ENCODE data around the gene LYZL4. TPM values are rescaled to one million over a fixed set of nuclear protein-coding genes. Genes with fewer than 3 reads are reported as not detected.

LYZL4 gene
- total RNA-seq, 1 experiment from 2014 or later: not detected

- intact Hi-C loops (cut with micrococcal nuclease): no loop called here
- no peak overlapping the region for H3K4me3 ChIP-seq (replicated peaks in 1 of 2; ENCODE audit: low read depth in 1 of 2, low read length in 2 of 2)
- ChIA-PET POLR2A (no interaction called here), RAD21 (ENCODE audit: low non-redundant PET in 1 of 2, low total read pairs in 2 of 2, uncharacterized antibody in 2 of 2, unreplicated experiment in 2 of 2) (no interaction called here), CTCF (no interaction called here)
- no peak overlapping the region for H3K4me2 ChIP-seq (ENCODE audit: low read length)
- H4K20me1 ChIP-seq (ENCODE audit: insufficient read depth): no peaks in the 10 kb centered on the region
- TF ChIP-seq ELF1 (IDR thresholded peaks at IDR 0.05; ENCODE audit: borderline replicate concordance, low read depth): no peak
- no peaks in the 10 kb centered on the region for H3K4me1 ChIP-seq (ENCODE audit: control insufficient read depth in 1 of 2, insufficient read depth in 2 of 2, low read length in 2 of 2)
- H3K79me2 ChIP-seq (ENCODE audit: insufficient read depth, low read length): no peaks in the 10 kb centered on the region
- ATAC-seq (no peak), DNase-seq (ENCODE audit: low read depth, low spot score) (no peak)
- H2AFZ ChIP-seq (ENCODE audit: low read depth, low read length, poor library complexity, severe bottlenecking): no peak overlapping the region
- no peak overlapping the region for H3K9ac ChIP-seq (ENCODE audit: low read length)
- no peaks in the 10 kb centered on the region for H3K9me2 ChIP-seq (ENCODE audit: insufficient read depth)
- no peaks in the 10 kb centered on the region for H3K36me3 ChIP-seq (ENCODE audit: control insufficient read depth in 1 of 2, insufficient read depth in 2 of 2, low read length in 2 of 2)
- no peak overlapping the region for H3K27ac ChIP-seq (ENCODE audit: low read depth, low read length)
- H3K9me3 ChIP-seq (ENCODE audit: control insufficient read depth in 1 of 2, insufficient read depth in 1 of 2, low read depth in 1 of 2, low read length in 2 of 2): no peaks in the 10 kb centered on the region
- BruUV-seq (replicated peaks): no TSS peak
- H3K27me3 ChIP-seq (ENCODE audit: insufficient read depth, low read length): no peaks in the 10 kb centered on the region
Observed at GRCh38 chr3:42421818-42422796, 11.7 kb upstream of the LYZL4 start.

DNA sequence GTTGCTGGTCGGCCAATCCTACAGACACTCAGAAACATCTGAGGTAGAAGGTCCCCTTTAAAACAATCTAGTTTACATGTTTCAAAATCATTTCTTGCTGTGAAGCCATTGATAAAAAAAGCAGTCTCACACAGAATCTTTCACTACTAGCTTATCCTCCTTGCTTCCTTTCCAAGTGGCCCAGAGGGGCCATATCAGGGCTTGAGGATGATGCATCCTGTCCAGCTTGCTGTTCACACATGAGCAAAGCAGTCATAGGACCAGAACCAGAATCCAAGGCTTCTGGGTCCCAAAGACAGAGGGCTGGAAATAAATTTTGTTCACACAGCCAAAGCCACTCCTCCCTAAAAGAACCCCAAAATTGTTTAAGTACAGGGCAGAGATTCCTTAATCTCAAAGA lies 9.2 kb upstream of the LYZL4 start:
- Histone ChIP-seq H3K27ac (ENCODE audit: low read depth, low read length) (no peak overlapping the region), H3K4me3 (replicated peaks in 1 of 2; ENCODE audit: low read depth in 1 of 2, low read length in 2 of 2) (no peak overlapping the region), H3K4me1 (ENCODE audit: control insufficient read depth in 1 of 2, insufficient read depth in 2 of 2, low read length in 2 of 2) (no peaks in the 10 kb centered on the region), H4K20me1 (ENCODE audit: insufficient read depth) (no peaks in the 10 kb centered on the region), H3K4me2 (ENCODE audit: low read length) (no peak overlapping the region), H3K79me2 (ENCODE audit: insufficient read depth, low read length) (no peaks in the 10 kb centered on the region), H3K9me3 (ENCODE audit: control insufficient read depth in 1 of 2, insufficient read depth in 1 of 2, low read depth in 1 of 2, low read length in 2 of 2) (no peaks in the 10 kb centered on the region), H2AFZ (ENCODE audit: low read depth, low read length, poor library complexity, severe bottlenecking) (no peak overlapping the region), H3K27me3 (ENCODE audit: insufficient read depth, low read length) (0 out of 2 replicates have a peak, but pooled peaks cover 3% of the 10 kb centered on the region), H3K36me3 (ENCODE audit: control insufficient read depth in 1 of 2, insufficient read depth in 2 of 2, low read length in 2 of 2) (no peaks in the 10 kb centered on the region), H3K9ac (ENCODE audit: low read length) (no peak overlapping the region), H3K9me2 (ENCODE audit: insufficient read depth) (no peaks in the 10 kb centered on the region)
- intact Hi-C loops (cut with micrococcal nuclease): no loop called here
- DNase-seq (ENCODE audit: low read depth, low spot score) (no peak), ATAC-seq (no peak)
- no TSS peak for BruUV-seq (replicated peaks)
- ChIA-PET RAD21 (ENCODE audit: low non-redundant PET in 1 of 2, low total read pairs in 2 of 2, uncharacterized antibody in 2 of 2, unreplicated experiment in 2 of 2) (no interaction called here), CTCF (no interaction called here), POLR2A (no interaction called here)
- TF ChIP-seq SP1 (IDR thresholded peaks at IDR 0.05; ENCODE audit: low read depth): no peak
- TF ChIP-seq, protein P1, sequence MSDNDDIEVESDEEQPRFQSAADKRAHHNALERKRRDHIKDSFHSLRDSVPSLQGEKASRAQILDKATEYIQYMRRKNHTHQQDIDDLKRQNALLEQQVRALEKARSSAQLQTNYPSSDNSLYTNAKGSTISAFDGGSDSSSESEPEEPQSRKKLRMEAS (IDR thresholded peaks at IDR 0.05): no peak
- TF ChIP-seq SIN3A (IDR thresholded peaks at IDR 0.05; ENCODE audit: low read depth): no peak
- TF ChIP-seq ELF1 (IDR thresholded peaks at IDR 0.05; ENCODE audit: borderline replicate concordance, low read depth): no peak
- TF ChIP-seq EGR1 (IDR thresholded peaks at IDR 0.05; ENCODE audit: low read depth): no peak
- TF ChIP-seq, protein P2, sequence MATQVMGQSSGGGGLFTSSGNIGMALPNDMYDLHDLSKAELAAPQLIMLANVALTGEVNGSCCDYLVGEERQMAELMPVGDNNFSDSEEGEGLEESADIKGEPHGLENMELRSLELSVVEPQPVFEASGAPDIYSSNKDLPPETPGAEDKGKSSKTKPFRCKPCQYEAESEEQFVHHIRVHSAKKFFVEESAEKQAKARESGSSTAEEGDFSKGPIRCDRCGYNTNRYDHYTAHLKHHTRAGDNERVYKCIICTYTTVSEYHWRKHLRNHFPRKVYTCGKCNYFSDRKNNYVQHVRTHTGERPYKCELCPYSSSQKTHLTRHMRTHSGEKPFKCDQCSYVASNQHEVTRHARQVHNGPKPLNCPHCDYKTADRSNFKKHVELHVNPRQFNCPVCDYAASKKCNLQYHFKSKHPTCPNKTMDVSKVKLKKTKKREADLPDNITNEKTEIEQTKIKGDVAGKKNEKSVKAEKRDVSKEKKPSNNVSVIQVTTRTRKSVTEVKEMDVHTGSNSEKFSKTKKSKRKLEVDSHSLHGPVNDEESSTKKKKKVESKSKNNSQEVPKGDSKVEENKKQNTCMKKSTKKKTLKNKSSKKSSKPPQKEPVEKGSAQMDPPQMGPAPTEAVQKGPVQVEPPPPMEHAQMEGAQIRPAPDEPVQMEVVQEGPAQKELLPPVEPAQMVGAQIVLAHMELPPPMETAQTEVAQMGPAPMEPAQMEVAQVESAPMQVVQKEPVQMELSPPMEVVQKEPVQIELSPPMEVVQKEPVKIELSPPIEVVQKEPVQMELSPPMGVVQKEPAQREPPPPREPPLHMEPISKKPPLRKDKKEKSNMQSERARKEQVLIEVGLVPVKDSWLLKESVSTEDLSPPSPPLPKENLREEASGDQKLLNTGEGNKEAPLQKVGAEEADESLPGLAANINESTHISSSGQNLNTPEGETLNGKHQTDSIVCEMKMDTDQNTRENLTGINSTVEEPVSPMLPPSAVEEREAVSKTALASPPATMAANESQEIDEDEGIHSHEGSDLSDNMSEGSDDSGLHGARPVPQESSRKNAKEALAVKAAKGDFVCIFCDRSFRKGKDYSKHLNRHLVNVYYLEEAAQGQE (IDR thresholded peaks at IDR 0.05; ENCODE audit: low read depth): no peak
- no peak for TF ChIP-seq EZH2phosphoT487 (IDR thresholded peaks at IDR 0.05; ENCODE audit: borderline replicate concordance)
- TF ChIP-seq, protein P3, sequence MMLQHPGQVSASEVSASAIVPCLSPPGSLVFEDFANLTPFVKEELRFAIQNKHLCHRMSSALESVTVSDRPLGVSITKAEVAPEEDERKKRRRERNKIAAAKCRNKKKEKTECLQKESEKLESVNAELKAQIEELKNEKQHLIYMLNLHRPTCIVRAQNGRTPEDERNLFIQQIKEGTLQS (IDR thresholded peaks at IDR 0.05): no peak
- TF ChIP-seq YY1 (IDR thresholded peaks at IDR 0.05; ENCODE audit: extremely low read depth, insufficient replicate concordance, low read depth, low read length): no peak
